HG02943 (cell line): ENCODE measurements around the gene PPP1R1B.

ENCODE experiments used
- ATAC-seq: cut with Tn5 transposase; IDR thresholded peaks from one replicate; pipeline ENCODE4 v1.9.1; 2021; ENCODE audit warnings: mild to moderate bottlenecking, low read depth, moderate library complexity; ENCODE audit not compliant: unreplicated experiment

Gene PPP1R1B

GRCh38 chr17:39631403-39631802 lies 4.7 kb downstream of the PPP1R1B start:
- ATAC-seq = no peak

GRCh38 chr17:39632153-39632941 lies 5.6 kb downstream of the PPP1R1B start:
- ATAC-seq = no peak

- no peak for ATAC-seq
Measured at GRCh38 chr17:39633570-39634183, 6.9 kb downstream of the PPP1R1B start.

- no peak for ATAC-seq
Measured at GRCh38 chr17:39634384-39634871, 7.7 kb downstream of the PPP1R1B start.

GRCh38 chr17:39635614-39636176 lies 8.9 kb downstream of the PPP1R1B start:
- no peak for ATAC-seq

GRCh38 chr17:39636587-39636926 lies 9.8 kb downstream of the PPP1R1B start:
- ATAC-seq = no peak

GRCh38 chr17:39636927-39637736 lies 10.4 kb downstream of the PPP1R1B start, which contains the start of gene STARD3:
TSS of gene STARD3 (plus strand) at chr17:39637144. CDS start at chr17:39653532, 16,388 bp downstream.
- no peak for ATAC-seq

GRCh38 chr17:39638317-39638716 lies 11.6 kb downstream of the PPP1R1B start:
- ATAC-seq = no peak

- ATAC-seq = no peak
Measured at GRCh38 chr17:39639043-39639442, 12.3 kb downstream of the PPP1R1B start.

GRCh38 chr17:39639566-39640458 lies 13.1 kb downstream of the PPP1R1B start:
- no peak for ATAC-seq

GRCh38 chr17:39640591-39641031 lies 13.9 kb downstream of the PPP1R1B start:
- no peak for ATAC-seq

GRCh38 chr17:39641097-39641496 lies 14.3 kb downstream of the PPP1R1B start:
- ATAC-seq = no peak

GRCh38 chr17:39641883-39642282 lies 15.1 kb downstream of the PPP1R1B start:
- ATAC-seq = no peak

GRCh38 chr17:39642291-39643074 lies 15.7 kb downstream of the PPP1R1B start:
- no peak for ATAC-seq

GRCh38 chr17:39643271-39643670 lies 16.5 kb downstream of the PPP1R1B start:
- no peak for ATAC-seq

- no peak for ATAC-seq
Measured at GRCh38 chr17:39647256-39647655, 20.5 kb downstream of the PPP1R1B start.

- no peak for ATAC-seq
Measured at GRCh38 chr17:39648616-39649366, 22.0 kb downstream of the PPP1R1B start.

- no peak for ATAC-seq
Measured at GRCh38 chr17:39650121-39650579, 23.4 kb downstream of the PPP1R1B start.
